Activated CD4-positive, alpha-beta T cell treated with anti-CD3 and anti-CD28 coated beads, Interleukin-2, amount 50 U/mL, for 48 hours (primary cell): Measurements from ENCODE around the gene LIN54.
"Not testable (repeated sequence)": the region's sequence is repeated elsewhere in the genome, so short reads cannot be mapped to it uniquely, and the experiment has no call there.

Experiments used
- DNase-seq, 2 experiments: peaks; one replicate each; pipeline ENCODE4 v3.0.0-alpha.2; 2020

LIN54 gene

GRCh38 chr4:83010522-83011318, at the start of gene LIN54:
Gene LIN54, minus strand, starts transcription at chr4:83010823. Its CDS starts 25,979 bp downstream, at chr4:82984844.
- peak; percentile 80 to 84 for DNase-seq

DNA sequence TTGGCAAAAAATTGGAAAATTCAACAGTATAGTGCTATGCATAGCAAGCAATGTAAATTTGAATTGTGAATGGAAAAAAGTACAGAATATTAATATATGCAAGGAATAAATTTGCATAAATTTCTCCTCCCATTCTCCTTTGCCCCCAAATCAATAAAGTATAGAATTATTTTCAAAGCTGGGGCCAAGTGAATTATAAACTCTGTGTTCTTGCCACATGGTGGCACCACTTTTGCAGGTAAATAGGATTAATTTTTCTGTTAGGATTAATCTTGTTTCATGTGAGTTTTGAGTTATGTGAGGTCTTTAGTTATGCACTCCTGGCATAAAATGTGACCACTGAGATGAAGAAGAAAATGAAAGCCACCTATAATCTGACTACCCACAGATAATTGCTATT, 44.3 kb upstream of the LIN54 start:
- no peak for DNase-seq

DNA sequence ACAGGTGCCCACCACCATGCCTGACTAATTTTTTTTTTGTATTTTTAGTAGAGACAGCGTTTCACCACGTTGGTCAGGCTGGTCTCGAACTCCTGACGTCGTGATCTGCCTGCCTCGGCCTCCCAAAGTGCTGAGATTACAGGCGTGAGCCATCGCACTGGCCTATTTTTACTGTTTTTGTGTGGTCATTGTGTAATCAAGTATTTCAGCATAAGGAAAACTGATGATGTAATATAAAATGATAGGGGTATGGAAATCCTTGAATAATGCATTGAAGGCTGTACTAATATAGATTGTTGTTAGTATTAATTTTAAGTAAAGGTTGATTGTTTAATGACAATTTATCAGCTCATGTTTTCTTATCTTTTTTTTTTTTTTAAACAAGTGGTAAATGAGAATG, 38.2 kb upstream of the LIN54 start:
- DNase-seq = not testable (repeated sequence)

GRCh38 chr4:83046693-83047473, 36.3 kb upstream of the LIN54 start:
- DNase-seq = no peak

- no peak for DNase-seq
Observed at GRCh38 chr4:83043801-83044407, 33.3 kb upstream of the LIN54 start.

DNA sequence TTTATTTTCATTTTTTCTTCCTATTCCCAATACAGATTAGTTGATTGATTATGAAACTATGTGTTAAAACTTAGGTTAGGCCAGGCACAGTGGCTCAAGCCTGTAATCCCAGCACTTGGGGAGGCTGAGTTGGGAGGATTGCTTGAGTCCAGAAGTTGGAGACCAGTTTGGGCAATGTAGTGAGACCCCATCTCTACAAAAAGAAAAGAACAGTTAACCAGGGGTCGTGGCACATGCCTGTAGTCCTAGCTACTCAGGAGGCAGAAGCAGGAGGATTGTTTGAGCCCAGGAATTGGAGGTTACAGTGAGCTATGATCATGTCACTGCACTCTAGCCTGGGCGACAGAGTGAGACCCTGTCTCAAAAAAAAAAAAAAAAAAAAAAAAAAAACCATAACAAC, 32.5 kb upstream of the LIN54 start:
- DNase-seq = not testable (repeated sequence)

DNA sequence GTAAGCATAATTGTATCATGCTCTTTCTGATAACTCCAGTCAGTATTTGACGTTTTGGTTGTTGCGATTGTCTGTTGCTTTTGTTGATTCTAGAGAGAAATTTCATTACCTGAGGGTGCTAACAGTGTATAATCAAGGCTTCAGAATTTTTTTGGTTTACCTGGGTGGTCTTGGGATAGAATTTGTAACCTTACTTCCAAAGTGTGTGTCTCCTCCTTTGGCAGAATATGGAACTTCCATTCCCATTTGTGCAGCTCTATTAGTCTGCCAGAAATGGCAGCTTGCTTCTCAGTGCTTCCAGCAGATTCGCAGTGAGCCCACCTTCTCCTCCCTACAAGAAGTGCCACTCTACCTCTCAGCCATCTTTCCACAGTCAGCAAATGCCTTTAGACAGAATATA, 29.6 kb upstream of the LIN54 start:
- DNase-seq = no peak

GRCh38 chr4:83036991-83037665, 26.5 kb upstream of the LIN54 start:
- no peak for DNase-seq

- DNase-seq = peak; percentile 93 to 95
Observed at GRCh38 chr4:83034630-83035494, 24.2 kb upstream of the LIN54 start, which contains the start of gene COPS4. Gene COPS4, plus strand, starts transcription at chr4:83035183. Its CDS starts 42 bp downstream, at chr4:83035225.

DNA sequence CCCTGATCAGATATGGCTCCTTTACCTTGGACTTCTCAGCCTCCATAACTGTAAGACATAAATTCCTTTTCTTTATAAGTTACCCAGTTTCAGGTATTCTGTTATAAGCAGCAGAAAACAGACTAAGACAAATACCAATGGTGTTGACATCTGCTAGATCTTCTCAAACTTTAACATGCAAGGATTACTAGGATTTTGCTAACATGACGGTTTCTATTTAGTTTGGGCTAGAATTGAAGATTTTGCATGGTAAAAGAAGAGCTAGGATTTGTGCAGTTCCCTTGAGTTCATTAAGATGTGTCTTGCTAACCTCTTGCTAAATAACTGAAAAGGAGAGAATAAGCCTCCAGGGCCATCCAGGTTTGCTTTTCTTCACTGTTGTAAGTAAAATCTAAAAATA, 19.1 kb upstream of the LIN54 start:
- DNase-seq = no peak

- DNase-seq = no peak
Observed at GRCh38 chr4:83028976-83029375, 18.4 kb upstream of the LIN54 start.

- DNase-seq = no peak
Observed at GRCh38 chr4:83025563-83025962, 14.9 kb upstream of the LIN54 start.

DNA sequence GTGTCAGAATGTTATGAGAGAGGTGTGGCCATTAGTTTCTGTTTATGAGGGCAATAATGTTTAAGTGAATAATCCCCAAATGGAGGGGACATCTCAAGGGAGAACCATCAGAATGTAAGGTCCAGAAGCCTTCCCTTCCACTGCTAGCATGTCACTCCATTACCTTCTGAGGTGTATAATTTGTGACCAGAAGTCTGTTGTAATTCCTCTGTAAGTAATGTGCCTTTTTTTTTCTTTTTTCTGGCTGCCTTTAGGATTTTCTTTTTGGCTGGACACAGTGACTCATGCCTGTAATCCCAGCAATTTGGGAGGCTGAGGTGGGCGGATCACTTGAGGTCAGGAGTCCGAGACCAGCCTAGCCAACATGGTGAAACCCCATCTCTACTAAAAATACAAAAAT, 13.6 kb upstream of the LIN54 start:
- DNase-seq = no peak

GRCh38 chr4:83023599-83023998, 13.0 kb upstream of the LIN54 start:
- DNase-seq = not testable (repeated sequence)

GRCh38 chr4:83022724-83023450, 12.3 kb upstream of the LIN54 start:
- no peak for DNase-seq

GRCh38 chr4:83019794-83020494, 9.3 kb upstream of the LIN54 start:
- DNase-seq = no peak

DNA sequence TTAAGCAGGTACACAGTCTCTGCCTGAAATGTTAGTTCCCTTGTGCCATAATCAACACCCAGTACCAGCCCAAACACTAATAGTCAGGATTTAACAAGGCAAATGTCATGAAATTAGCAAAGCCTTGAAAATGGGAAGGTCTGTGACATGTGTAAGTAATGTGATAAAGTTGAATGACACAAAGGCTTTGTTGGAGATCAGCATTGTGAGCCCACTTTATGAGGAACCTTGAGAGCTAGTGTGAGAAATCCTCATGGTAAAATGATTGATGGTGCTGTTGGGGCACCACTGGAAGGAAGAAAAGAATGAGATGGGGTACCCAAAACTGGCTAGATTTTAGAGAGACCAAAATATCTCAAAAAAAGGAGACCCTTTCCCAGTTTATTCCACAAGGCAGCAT, 3.3 kb upstream of the LIN54 start:
- DNase-seq = no peak

- no peak for DNase-seq
Observed at GRCh38 chr4:83013420-83013867, 2.8 kb upstream of the LIN54 start.

GRCh38 chr4:83012687-83013419, 2.2 kb upstream of the LIN54 start:
- DNase-seq = peak; percentile 95 to 96

- DNase-seq = peak; percentile 49 to 53
Observed at GRCh38 chr4:83012200-83012686, 1.6 kb upstream of the LIN54 start.
